SKM-1 treated with dmso at 0.1 percent for 144 hours (cell line): Measurements from ENCODE around the gene EMP2.
"Not testable (repeated sequence)": the region's sequence is repeated elsewhere in the genome, so short reads cannot be mapped to it uniquely, and the experiment has no call there.

Source experiments
- DNase-seq: peaks from one replicate; lab custom pipeline; 2025; ENCODE audit not compliant: unreplicated experiment; lab: John Stamatoyannopoulos, UW

The EMP2 gene, protein sequence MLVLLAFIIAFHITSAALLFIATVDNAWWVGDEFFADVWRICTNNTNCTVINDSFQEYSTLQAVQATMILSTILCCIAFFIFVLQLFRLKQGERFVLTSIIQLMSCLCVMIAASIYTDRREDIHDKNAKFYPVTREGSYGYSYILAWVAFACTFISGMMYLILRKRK

DNA sequence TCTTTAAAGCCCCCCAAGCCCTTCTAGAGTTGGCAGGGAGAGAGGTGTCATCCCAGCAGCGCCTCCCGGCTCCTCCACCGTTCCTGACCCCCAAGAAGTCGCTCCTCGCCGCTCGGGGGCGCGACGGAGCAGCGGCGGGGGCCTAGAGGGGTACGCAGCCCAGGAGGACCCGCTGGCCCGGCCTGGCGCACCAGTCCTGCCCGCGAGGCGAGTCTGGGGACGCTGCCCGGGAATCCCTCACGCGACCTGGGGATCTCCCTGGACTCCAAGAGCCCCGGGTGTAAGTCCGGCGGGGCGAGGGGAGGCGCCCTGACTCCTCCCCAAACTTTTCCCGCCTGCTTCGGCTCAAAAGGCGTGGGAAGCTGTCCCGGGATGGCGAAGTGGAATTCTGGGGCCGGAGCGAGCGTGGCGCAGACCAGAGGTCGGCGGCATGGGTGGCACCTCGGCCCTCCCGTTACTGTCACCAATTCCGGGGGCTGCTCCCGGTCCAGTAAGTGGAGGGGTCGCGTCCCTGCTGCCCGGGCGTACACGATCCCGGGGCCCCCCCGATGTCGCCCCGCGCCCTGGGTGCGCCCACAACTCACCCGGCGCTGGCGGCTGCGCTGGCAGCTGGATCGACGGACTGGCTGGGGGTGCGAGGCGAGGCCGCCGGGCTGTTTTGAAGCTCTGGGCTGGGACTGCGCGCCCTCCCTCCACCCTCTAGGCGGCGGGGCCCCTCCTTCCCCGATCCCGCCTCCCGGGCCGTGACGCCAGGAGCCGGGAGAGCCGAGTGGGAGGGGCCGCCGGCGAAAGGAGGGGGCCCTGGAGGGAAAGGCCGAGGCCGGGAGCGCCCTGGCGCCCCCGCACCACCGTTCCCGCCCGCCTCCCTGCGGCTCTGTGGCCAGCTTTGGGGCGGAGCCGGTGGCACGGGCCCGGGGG is at the start of gene EMP2:
EMP2 (minus strand) TSS at position 634 of the 918 bp plus-strand sequence. CDS start 32,981 bp downstream, outside the sequence.
- DNase-seq, result no peak

DNA sequence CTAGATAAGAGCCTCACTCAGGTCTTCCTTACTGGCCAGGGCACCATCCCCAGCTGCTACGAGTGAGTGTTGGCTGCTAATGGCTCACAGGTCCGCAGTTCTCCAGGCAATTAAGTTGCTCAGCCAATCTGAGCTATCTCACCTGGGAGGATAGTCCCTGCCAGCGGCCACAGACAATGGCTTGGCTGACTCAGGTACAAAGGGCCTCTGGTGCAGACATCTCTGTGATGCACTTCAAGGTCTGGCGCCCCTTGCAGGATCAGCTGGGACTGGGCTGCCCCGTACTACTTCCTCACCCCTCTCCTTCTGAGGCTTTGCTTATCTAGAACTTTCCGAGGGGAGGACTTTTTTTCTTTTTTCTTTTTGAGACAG is 49.2 kb upstream of the EMP2 start:
- DNase-seq, result peak; percentile 24

DNA sequence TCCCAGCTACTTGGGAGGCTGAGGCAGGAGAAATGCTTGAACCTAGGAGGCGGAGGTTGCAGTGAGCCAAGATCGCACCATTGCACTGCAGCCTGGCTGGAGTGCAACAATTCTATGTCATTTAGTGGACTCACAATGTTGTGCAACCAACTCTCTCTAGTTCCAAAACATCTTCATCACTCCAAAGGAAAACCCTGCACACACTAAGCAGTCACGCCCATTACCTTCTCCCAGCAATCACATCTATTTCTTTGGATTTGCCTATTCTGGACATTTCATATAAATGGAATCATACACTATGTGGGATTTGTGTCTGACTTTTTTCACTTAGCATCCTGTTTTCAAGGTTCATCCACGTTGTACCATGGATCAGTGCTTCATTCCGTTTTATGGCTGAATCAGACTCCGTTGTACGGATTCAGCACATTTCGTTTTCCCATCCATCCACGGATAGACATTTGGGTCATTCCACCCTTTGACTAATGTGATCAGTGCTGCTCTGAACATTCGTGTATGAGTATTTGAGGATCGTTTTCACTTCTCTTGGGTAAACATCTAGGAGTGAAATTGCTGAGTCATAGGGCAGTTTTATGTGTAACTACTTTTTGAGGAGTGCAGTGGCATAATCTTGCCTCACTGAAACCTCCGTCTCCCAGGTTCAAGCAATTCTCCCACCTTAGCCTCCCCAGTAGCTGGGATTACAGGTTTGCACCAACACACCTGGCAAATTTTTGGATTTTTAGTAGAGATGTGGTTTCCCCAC is 45.4 kb upstream of the EMP2 start:
- DNase-seq, result peak; percentile 33

DNA sequence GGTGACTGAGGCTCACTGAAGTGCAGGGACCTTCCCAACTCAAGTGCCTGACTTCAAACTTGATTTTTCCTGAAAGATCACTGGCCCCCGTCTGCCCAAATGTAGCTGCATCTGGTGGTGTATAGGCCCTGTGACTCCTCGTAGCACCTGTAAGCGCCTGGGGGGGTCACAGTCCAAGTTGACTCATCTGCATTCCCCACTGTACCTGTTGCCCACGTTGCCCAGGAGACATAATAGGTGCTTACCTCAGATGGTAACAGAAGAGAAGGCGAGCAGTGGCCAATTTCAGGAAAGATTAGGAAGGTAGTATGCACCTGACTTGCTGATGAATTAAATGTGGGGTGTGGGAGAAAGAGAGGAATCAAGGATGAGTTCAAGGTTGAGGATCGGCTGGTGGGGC is 44.1 kb upstream of the EMP2 start:
- no peak for DNase-seq

DNA sequence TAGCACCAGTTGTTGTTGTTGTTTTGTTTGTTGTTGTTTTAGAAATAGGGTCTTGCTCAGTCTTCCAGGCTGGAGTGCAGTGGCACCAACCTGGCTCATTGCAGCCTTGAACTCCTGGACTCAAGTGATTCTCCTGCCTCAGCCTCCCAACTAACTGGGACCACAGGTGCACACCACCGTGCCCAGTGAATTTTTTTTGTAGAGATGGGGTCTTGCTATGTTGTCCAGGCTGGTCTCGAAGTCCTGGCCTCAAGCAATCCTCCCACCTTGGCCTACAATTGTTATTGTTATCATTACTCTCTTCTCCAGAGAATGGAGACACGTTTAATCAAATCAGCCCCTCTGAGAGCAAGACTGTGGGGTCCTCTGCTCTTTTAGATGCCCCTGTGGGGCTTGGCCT is 42.7 kb upstream of the EMP2 start:
- no peak for DNase-seq

DNA sequence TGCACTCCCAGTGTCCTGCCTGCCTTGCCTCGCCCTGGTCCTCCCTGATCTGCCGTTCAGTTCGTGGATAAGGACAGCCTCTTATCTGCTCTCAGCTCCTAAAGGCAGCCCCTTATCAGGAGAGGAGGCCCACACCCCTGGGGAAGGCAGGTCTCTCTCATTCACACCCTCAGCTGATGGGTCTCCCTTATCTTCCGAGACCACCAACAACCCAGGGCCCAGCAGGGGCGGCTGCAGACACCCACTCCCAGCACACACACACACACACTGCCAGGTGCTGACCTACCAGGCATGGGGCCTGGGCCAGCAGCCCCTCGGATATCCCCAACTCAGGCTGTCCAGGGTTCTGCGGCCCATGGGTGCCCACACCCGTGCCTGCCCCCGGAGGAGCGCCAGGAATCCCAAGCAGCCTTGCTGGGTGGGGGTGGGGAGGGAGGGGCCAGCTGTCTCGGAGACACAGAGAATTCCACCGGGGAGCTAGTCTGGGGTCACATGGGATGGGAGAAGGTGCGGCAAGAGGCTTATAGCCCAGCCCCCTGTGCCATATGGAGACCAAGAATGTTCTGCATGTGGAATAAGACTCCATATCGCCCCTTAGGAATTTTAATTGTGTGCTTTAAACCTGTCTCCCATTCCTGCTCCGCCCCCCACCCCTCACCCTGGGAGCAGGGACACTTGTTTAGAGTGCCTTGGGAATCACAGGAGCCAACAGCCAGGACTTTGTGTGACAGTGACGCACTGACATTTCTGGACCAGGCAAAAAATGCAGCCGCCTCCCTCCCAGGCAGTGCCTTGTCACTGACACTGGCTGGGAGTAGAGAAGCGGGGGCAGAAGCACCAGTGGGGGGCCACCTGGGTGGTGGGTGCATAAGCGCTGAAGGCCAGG is 41.9 kb upstream of the EMP2 start:
- no peak for DNase-seq

DNA sequence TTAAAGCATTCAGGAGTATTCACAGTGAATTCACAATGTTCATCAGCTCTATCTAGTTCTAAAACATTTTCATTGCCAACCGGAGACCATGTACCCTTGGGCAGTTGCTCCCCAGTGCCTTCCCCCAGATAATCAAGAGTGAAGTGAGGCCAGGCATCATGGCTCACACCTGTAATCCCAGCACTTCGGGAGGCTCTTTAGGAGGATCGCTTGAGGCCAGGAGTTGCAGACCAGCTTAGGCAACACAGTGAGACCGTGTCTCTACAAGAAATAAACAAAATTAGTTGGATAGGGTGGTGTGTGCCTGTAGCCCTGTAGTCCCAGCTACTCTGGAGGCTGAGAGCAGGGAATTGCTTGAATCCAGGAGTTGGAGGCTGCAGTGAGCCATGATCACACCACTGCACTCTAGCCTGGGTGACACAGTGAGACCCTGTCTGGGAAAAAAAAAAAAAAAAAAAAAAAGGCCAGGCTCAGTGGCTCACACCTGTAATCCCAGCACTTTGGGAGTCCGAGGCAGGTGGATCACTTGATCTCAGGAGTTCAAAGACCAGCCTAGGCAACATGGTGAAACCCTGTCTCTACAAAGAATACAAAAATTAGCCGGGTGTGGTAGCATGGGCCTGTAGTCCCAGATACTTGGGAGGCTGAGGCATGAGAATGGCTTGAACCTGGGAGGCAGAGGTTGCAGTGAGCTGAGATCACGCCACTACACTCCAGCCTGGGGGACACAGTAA is 41.0 kb upstream of the EMP2 start:
- DNase-seq, result not testable (repeated sequence)

DNA sequence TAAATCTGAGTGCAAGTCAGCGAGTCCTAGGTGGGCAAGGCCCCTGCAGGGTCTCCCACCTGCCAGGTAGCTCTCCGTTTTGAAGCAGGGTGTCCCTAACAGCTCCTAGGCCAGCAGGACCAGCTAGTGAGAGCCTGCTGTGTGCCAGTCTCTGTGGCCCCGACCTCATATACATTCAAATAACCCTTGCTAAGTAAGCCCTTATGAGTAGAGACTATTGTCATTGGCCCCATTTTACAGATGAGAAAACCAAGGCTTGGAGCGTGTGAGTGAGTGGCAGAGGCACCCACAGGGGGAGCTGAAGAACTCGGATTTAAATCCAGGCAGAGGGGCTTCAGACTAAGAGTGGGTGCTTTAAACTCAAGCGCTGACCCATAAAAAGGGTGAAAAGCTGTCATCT is 39.7 kb upstream of the EMP2 start:
- no peak for DNase-seq

DNA sequence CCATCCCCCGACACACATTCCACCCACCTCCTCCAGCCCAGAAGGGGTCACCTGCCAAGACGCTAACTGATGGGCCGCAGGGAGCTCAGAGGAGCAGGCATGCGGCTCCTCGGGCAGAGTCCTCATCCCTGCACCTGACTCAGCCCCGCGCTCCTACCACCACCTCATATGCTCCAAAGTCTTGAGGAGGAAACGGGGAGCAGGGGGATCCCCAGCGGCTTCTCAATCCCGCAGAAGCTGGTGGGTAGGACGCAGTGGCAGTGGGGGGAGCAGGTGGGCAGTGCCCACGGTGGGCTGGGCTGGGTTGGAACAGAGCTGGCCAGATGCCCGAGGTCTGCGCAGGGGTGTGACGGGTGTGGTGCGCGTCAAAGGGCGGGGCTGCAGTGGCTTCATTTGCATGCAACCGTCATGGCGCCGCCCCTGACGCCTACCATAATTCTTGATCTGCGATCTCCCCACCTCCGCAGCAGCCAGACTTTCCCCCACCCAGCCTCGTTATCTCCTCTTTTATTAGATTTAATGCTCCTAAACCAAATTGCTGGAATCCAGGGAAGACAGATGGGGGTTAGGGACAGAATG is 39.0 kb upstream of the EMP2 start:
- no peak for DNase-seq

DNA sequence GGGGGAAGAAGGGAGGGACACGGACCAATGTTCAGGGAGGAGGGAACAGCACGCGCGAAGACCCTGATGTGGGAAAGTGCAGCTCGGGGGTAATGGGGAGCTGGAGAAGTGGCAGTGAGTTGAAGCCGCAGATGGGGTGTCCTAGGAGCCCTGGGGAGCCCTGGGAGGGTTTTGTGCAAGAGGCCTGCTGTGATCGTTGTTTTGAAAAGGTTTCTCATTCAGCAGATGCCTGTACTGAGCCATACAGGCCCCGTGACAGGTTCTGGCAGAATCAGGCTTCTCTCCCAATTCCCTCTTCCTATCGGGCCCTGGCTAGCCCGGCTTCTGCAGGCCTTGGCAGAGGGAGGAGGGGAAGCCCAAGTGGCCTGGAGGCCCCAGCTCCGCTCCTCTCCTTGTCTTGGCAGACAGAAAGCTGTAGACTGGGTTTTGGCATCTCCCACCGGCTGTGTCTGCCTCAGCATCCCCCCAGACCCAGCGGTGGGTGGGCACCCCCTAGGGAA is 38.4 kb upstream of the EMP2 start:
- no peak for DNase-seq

DNA sequence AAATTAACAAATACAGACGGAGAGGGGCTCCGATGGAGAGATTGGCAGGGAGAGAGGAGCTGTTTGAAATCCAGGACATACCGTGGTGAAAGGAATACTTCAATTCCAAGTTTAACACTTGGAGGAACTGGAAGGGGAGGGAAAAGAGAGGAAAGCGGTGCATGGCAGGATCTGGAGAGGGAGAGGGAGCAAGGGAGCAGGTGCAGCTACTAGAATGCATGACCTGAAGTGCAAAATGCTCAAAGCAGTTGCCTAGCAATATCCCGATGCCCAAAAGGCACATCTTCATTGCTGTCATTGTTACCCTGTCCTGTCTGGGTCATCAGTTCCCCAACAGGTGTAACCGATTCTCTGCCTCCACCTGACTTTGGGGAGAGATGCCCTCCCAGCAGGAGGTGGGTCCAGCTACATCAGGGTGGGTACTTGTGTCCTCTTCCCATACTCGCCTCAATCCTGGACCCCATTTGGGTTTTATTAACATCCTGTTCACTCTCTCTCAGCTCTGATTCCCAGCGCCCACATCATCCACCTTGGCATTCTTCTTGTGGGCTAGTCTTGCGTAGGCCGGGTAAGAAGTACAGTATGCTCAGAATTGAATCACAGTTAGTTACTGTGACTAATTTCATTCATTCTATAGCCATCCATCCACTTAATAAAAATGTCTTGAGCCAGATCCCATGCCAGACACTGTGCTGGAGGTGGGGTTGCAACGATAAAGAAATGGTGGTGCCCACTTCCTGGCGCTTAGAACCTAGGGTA is 37.4 kb upstream of the EMP2 start:
- DNase-seq, result no peak

DNA sequence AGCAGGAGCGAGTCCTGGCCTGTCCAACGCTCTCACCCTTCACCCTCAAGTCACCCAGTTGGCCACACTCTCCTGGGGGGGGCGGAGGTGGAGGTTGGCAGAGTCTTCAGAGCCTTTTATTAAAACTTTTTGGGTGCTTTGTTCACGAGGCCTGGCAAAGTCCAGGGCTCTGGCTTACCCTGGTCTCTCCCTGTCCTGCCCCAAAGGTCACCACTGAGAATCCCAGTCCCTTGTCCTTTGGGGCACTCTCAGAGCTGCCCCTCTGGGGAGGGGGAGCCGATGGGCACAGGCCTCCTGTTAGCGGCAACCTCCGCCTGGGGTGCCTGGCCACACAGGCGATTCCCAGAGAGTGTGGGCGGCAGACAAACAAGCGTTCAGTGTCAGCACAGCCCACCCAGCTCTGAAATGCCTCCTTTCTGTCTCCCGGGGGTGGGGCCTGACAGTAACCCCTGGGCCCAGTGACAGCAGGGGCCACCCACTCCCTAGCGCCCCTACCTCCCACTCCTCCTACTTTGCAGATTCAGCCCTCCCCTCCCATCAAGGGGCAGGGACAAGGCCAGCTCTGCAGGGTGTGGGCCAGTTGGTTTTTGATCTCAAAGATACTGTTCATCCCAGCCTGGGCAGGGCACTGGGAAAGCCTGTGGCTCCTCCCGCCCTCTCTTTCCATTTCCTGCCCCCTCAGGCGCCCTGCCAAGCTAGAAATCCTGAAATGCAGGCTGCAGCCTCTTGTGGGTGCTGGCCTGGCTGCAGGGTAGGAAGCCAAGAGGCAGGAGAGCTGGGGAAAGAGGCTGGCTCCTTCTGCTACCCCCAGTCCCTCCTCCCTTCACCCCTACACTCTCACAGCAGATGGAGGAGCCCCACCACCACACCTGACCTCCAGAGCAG is 36.6 kb upstream of the EMP2 start:
- no peak for DNase-seq

DNA sequence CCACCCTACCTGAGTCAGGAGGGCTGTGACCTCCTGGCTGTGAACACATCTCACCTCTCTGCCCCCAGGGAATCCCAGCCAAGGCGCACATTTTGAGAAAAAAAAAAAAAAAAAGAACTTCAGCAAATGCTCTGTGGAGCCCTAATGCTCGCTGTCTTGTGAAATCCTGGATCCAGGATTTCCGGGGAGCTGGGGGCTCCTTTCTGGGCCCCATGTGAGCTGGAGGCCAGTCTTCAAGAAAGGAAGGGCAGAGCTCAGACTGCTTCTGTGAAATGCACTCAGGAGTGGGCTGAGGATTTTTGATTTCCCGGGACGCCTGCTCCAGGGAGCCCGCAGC is 36.0 kb upstream of the EMP2 start:
- no peak for DNase-seq

DNA sequence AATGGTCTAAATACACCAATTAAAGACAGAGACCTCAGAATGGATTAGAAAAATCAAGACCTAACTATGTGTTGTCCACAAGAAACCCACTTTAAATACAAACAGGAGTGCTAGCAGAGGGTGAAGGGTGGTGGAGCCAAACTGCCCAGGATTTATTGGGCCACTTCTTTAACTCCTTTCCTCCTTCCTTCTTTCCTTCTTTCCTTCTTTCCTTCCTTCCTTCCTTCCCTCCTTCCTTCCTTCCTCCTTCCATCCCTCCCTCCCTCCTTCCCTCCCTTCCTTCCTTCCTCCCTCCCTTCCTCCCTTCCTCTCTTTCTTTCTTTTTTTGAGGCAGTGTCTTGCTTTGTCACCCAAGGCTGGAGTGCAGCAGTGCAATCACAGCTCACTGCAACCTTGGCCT is 34.3 kb upstream of the EMP2 start:
- DNase-seq, result no peak

DNA sequence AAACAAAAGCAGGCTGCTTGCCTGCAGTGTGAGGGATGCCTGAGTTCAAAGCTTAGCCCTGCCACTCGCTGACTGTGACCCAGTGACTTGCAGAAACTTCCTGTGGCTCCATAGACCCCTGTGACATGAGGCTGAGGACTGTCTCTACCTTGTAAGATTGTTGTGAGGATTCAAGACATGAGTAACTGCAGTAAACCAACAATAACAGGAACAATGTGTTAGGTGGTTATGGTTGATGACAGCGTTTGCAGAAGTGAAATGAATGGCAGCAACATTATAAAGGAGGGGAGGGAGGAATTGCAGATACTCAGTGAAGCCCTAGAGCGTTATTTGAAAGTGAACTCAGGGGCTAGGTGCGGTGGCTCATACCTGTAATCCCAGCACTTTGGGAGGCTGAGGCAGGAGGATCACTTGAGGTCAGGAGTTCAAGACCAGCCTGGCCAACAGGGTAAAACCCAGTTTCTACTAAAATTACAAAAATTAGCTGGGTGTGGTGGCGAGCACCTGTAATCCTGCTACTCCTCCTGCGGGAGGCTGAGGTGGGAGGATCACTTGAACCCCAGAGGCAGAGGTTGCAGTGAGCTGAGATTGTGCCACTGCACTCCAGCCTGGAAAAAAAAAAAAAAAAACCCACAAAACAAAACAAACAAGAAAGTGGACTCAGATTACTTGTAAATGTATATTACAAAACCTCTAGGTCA is 33.5 kb upstream of the EMP2 start:
- DNase-seq, result peak; percentile 51

DNA sequence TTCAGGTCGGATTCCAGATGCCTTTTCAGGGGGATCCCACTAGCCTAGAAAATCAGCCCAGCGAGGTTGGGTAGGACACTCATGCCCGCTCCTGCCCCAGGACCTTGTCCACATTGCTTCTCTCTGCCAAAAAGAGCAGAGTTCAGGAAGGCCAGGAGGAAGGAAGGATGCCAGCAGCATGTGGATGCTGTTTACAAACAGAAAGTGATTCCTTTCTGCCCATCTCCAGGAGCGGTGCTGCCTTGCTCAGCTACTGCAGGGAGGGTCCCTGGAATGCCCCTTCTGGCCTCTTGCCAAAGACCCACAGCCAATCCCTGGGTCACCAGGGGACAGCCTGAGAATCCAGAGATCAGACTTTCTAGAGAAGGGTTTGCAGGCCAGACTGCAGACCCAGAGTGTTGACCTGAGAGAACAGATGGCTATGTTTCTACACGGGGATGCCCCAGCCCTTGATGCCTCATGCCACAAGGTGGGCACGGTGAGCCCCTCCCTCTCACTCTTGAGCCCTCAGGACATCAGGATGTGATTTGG is 32.3 kb upstream of the EMP2 start:
- DNase-seq, result no peak

DNA sequence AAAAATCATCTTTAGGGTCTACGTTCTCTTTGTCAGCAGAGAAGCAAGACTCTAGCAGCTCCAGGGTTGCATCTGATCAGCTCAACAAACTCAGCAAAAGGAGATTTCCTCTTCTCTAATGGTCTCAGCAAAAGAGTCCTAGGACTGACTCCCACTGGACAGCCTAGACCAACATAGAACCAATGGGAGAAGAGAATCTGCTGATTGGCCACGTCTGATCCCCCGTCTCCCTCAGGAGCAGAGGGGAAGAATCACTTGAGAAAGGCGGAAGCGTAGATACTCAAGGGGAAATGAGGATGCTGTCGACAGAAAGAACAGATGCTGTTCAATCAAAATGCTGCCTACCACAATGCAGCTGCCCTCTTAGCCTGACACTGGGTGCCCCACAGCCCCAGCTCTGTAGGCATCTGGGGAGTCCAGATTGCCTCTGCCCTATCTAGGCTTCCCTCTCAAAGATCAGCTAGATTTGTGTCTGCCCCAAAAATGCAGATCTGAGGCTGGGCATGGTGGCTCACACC is 31.5 kb upstream of the EMP2 start:
- no peak for DNase-seq
